Activated CD4-positive, alpha-beta T cell treated with anti-CD3 and anti-CD28 coated beads, Interleukin-2, amount 10 ng/mL, durations not matched to agents 7 days and 5 days (primary cell): ENCODE data around the gene CLN3. TPM values are rescaled to one million over a fixed set of nuclear protein-coding genes. Genes with fewer than 3 reads are reported as not detected.
"Not testable (repeated sequence)": the region's sequence is repeated elsewhere in the genome, so short reads cannot be mapped to it uniquely, and the experiment has no call there.

Experiments used
- CTCF ChIA-PET: fragments of 350-600 bp; sonication (Branson Sonifier 250); formaldehyde crosslinking; loops from one replicate; lab custom pipeline; 2021; ENCODE audit warnings: antibody characterized with exemption; lab: Charles Lee
- POLR2A ChIA-PET: fragments of 350-600 bp; sonication (Branson Sonifier 250); formaldehyde crosslinking; loops from one replicate; lab custom pipeline; 2021; ENCODE audit warnings: antibody characterized with exemption; lab: Charles Lee
- DNase-seq: peaks from one replicate; pipeline ENCODE4 v3.0.0-alpha.2; 2020
- H3K27ac Mint-ChIP-seq: one replicate; pipeline ENCODE4 v1.8.0; 2021; ENCODE audit warnings: mild to moderate bottlenecking, moderate library complexity, mixed read lengths
- H3K27me3 Mint-ChIP-seq: one replicate; pipeline ENCODE4 v1.8.0; 2021; ENCODE audit warnings: mixed read lengths
- H3K36me3 Mint-ChIP-seq: one replicate; pipeline ENCODE4 v1.8.0; 2021; ENCODE audit warnings: low read depth, mixed read lengths
- H3K4me1 Mint-ChIP-seq: one replicate; pipeline ENCODE4 v1.8.0; 2021; ENCODE audit warnings: mixed read lengths
- H3K4me3 Mint-ChIP-seq: one replicate; pipeline ENCODE4 v1.8.0; 2021; ENCODE audit warnings: mild to moderate bottlenecking, moderate library complexity, mixed read lengths
- H3K9me3 Mint-ChIP-seq: one replicate; pipeline ENCODE4 v1.8.0; 2021; ENCODE audit warnings: mixed read lengths
- total RNA-seq, 2 experiments: library from RNA; stranded (reverse); gene quantifications; one replicate each; pipeline ENCODE4 v1.2.3, GENCODE V29; 2021

Gene CLN3
- total RNA-seq, 2 experiments from 2014 or later: 53.4 to 58.4 TPM

- H3K27me3 Mint-ChIP-seq, POLR2A ChIA-PET, H3K36me3 Mint-ChIP-seq, DNase-seq, H3K27ac Mint-ChIP-seq, H3K9me3 Mint-ChIP-seq, H3K4me3 Mint-ChIP-seq, H3K4me1 Mint-ChIP-seq: not testable (repeated sequence)
- CTCF ChIA-PET: interaction anchor here (0.6 kb wide), 1 partner anchor 276 kb away, joined by 3 read pairs; no protein-coding TSS in a partner anchor
Observed at GRCh38 chr16:28527100-28527785, 35.4 kb upstream of the CLN3 start.

- Mint-ChIP-seq H3K27me3 (no peaks in the 10 kb centered on the region), H3K36me3 (no peaks in the 10 kb centered on the region), H3K4me1 (peaks cover 4% of the 10 kb centered on the region), H3K9me3 (no peaks in the 10 kb centered on the region), H3K27ac (no peak overlapping the region), H3K4me3 (no peak overlapping the region)
- CTCF ChIA-PET: interaction anchor here (0.8 to 0.9 kb wide), 2 partner anchors 9 to 68 kb away, joined by 3 to 4 read pairs; no protein-coding TSS in a partner anchor
- DNase-seq: no peak
- POLR2A ChIA-PET: interaction anchor here (1.2 kb wide), 1 partner anchor 38 kb away, joined by 3 read pairs; no protein-coding TSS in a partner anchor
Observed at GRCh38 chr16:28526201-28527099, 34.6 kb upstream of the CLN3 start.

DNA sequence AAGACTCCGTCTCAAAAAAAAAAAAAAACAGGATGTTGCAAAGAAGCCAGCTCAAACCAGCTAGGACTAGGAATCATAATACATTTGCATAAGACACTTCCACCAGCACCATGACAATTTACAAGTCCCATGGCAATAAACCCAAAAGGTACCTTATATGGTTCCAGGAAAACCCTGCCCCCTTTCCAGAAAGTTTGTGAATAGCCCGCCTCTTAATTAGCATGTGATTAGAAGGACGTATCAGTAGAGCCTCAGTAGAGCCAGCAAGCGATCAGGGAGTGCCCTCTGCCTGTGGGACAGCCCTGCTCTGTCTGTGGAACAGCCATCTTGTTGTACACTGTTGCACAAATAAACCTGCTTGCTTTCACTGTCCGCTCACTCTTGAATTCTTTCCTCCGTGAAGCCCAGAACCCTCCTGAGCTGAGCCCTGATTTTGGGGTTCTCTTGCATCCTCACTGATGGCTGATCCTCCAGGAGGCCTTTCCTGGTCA lies 32.9 kb upstream of the CLN3 start:
- Mint-ChIP-seq H3K27me3 (no peaks in the 10 kb centered on the region), H3K36me3 (no peaks in the 10 kb centered on the region), H3K27ac (no peak overlapping the region), H3K4me3 (no peak overlapping the region), H3K9me3 (no peaks in the 10 kb centered on the region), H3K4me1 (peaks cover 4% of the 10 kb centered on the region)
- ChIA-PET POLR2A (interaction anchor here (1.2 kb wide), 1 partner anchor 37 kb away, joined by 3 read pairs; no protein-coding TSS in a partner anchor), CTCF (interaction anchor here (0.6 to 1.4 kb wide), 2 partner anchors 8 to 31 kb away, joined by 3 read pairs; no protein-coding TSS in a partner anchor)
- DNase-seq: no peak

DNA sequence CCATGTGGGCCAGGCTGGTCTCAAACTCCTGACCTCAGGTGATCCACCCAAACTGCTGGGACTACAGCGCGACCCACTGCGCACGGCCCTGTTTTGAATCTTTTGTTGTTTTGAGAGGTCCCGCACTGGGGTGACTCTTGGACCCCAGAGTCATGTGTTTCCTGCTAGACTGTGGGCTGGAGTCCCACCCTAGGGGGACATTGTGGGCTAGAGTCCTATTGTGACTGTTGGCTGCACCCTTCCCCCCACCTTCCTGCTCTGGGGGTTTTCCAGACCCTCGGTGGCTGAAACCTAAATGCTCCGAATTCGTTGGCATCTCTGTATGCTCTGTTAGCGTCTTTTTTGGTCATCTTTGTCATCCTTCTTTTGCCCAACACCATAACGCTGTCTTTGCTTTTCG lies 30.9 kb upstream of the CLN3 start:
- no peaks in the 10 kb centered on the region for H3K36me3 Mint-ChIP-seq
- no peaks in the 10 kb centered on the region for H3K27me3 Mint-ChIP-seq
- ChIA-PET POLR2A (no interaction called here), CTCF (no interaction called here)
- H3K4me3 Mint-ChIP-seq: no peak overlapping the region
- peaks cover 4% of the 10 kb centered on the region for H3K4me1 Mint-ChIP-seq
- H3K9me3 Mint-ChIP-seq: no peaks in the 10 kb centered on the region
- no peak for DNase-seq
- no peak overlapping the region for H3K27ac Mint-ChIP-seq

DNA sequence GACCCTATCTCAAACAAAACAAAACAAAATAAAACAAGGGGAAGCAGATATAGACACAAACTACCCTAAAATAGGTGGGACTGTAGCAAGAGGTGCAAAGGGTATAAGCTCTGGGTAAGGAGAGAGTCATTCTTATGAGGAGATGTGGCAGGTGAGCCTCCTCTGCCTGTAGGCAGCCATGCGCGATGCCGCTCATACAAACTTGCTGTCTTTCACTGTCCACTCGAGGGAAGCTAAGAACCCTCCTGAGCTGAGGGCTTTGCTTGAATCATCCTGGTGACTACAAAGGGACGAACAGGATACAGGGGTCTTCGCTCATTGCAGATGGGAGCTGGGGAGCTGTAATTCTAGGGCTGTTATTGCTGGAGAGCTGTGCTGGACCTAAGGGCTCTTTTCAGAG lies 29.6 kb upstream of the CLN3 start:
- Mint-ChIP-seq H3K4me3 (no peak overlapping the region), H3K27me3 (no peaks in the 10 kb centered on the region), H3K27ac (no peak overlapping the region), H3K9me3 (no peaks in the 10 kb centered on the region), H3K4me1 (peaks cover 4% of the 10 kb centered on the region), H3K36me3 (no peaks in the 10 kb centered on the region)
- CTCF ChIA-PET: no interaction called here
- DNase-seq: no peak
- POLR2A ChIA-PET: no interaction called here

DNA sequence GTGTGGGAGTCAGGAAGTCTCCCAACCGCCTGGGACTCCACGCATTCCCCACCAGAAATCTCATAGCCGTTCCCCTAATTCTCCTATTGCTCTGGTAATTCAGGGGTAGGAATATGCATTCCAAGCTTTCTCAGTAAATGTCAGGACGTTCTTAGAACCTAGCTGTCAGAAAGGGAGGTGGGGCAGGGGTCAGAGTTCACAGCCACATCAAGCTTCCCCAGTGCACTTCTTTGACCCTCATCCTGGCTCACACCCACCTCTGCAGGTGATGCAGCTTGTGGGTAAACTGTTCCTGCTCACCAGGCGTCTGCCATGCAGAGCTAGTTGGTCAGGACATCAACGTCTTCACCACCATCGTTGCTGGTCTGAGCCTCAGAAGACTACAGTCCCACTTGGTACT lies 28.8 kb upstream of the CLN3 start:
- Mint-ChIP-seq H3K27me3 (no peaks in the 10 kb centered on the region), H3K9me3 (no peaks in the 10 kb centered on the region), H3K4me1 (peaks cover 4% of the 10 kb centered on the region), H3K4me3 (no peak overlapping the region), H3K27ac (no peak overlapping the region), H3K36me3 (no peaks in the 10 kb centered on the region)
- CTCF ChIA-PET: interaction anchor here (1.2 kb wide), 1 partner anchor 29 kb away, joined by 3 read pairs; the partner anchor contains the start of gene CLN3
- no peak for DNase-seq
- POLR2A ChIA-PET: no interaction called here

GRCh38 chr16:28514246-28514645 lies 22.4 kb upstream of the CLN3 start:
- Mint-ChIP-seq H3K4me1 (peaks cover 12% of the 10 kb centered on the region), H3K27me3 (peaks cover 2% of the 10 kb centered on the region), H3K9me3 (no peaks in the 10 kb centered on the region), H3K4me3 (no peak overlapping the region), H3K27ac (no peak overlapping the region), H3K36me3 (no peaks in the 10 kb centered on the region)
- POLR2A ChIA-PET: no interaction called here
- no peak for DNase-seq
- CTCF ChIA-PET: no interaction called here

GRCh38 chr16:28513484-28514181 lies 21.8 kb upstream of the CLN3 start:
- CTCF ChIA-PET: no interaction called here
- Mint-ChIP-seq H3K27me3 (peaks cover 2% of the 10 kb centered on the region), H3K27ac (no peak overlapping the region), H3K4me3 (no peak overlapping the region), H3K36me3 (no peaks in the 10 kb centered on the region), H3K9me3 (no peaks in the 10 kb centered on the region), H3K4me1 (peaks cover 12% of the 10 kb centered on the region)
- no peak for DNase-seq
- POLR2A ChIA-PET: no interaction called here

DNA sequence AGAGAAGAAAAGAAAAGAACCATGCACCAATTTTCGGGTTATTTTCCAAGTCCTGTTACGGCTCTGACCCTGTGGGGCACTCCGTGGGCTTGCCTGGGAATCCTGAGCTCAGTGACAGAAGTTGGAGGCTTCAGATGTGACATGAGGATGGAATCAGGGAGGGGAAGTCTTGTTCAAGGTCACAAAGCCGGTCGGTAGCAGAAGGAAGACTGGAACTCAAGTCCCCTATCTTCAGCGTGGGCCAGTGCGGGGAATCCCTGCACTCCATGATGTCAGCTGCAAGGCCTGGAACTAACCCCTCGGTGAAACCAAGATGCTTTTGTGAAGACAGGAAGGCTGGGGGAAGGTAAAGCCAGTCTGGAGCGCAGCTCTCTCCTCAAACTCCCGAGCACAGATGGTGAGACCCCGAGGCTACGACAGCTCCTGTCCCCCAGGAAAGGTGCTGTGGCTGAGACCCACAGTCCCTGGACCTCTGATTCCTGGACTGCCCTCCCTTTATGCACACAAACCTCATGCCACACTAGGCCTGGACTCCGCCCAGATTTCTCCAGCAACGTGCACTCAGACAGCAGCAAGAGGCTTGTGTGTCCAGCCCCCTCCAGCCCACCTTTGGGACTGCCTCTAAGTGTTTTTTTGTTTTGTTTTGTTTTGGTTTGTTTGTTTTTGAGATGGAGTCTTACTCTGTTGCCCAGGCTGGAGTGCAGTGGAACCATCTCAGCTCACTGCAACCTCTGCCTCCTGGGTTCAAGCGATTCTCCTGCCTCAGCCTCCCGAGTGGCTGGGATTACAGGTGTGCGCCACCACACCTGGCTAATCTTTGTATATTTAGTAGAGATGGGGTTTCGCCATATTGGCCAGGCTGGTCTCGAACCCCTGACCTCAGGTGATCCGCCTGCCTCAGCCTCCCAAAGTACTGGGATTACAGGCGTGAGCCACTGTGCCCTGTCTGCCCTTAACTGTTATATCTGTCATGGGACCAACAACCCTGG lies 20.2 kb upstream of the CLN3 start:
- Mint-ChIP-seq H3K27ac (peak overlapping the region; percentile 57), H3K27me3 (peaks cover 2% of the 10 kb centered on the region), H3K36me3 (no peaks in the 10 kb centered on the region), H3K4me3 (no peak overlapping the region), H3K9me3 (no peaks in the 10 kb centered on the region), H3K4me1 (peaks cover 25% of the 10 kb centered on the region)
- POLR2A ChIA-PET: no interaction called here
- CTCF ChIA-PET: interaction anchor here (0.6 kb wide), 1 partner anchor 20 kb away, joined by 4 read pairs; the partner anchor contains the start of gene CLN3
- DNase-seq: no peak

DNA sequence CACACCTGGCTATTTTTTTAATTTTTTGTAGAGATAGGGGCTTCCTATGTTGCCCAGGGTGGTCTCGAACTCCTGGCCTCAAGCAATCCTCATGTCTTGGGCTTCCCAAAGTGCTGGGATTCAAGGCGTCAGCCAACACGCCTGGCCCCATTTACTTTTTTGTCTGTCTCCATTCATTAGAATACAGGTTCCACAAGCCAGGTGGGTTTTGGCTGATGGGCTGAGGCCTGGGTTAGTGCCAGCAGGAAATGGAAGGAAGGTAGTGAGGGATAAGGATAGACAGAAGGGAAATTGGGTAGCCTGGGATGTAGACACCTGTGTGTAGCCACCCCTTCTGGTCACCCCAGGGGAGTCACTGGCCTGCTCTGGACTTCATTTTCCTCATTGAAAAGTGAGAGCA lies 19.2 kb upstream of the CLN3 start:
- H3K36me3 Mint-ChIP-seq: no peaks in the 10 kb centered on the region
- no peak for DNase-seq
- no peak overlapping the region for H3K4me3 Mint-ChIP-seq
- ChIA-PET POLR2A (no interaction called here), CTCF (interaction anchor here (0.6 kb wide), 1 partner anchor 19 kb away, joined by 4 read pairs; no protein-coding TSS in a partner anchor)
- no peaks in the 10 kb centered on the region for H3K9me3 Mint-ChIP-seq
- H3K27ac Mint-ChIP-seq: no peak overlapping the region
- peaks cover 29% of the 10 kb centered on the region for H3K4me1 Mint-ChIP-seq
- H3K27me3 Mint-ChIP-seq: peaks cover 2% of the 10 kb centered on the region

DNA sequence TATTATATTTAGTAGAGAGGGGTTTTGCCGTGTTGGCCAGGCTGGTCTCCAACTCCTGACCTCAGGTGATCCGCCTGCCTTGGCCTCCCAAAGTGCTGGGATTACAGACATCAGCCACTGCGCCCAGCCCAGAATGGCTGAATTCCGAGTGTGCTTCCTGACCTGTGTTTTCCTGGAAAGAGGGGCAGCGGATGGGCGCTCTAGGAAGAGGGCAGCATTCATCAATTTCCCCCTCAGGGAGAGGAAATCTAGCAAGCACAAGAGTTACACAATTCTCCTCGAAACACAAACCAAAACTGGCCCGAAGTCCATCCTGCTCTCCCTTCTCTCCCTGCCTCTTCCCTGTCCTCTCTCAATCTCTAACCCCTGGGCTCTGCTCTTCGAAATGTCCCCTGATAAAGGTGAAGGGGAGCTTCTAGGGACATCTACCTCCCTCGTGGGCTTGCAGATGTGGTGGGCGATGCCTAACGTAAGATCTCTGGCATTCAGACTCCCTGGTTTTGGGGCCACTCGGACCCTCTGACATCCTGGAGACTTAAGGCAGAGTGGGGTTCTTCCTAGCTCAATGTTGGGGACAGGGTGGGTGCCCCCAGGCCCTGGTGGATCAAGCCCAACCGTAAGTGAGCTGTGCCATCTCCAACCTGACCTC lies 13.7 kb upstream of the CLN3 start:
- H3K4me3 Mint-ChIP-seq: no peak overlapping the region
- peaks cover 2% of the 10 kb centered on the region for H3K27me3 Mint-ChIP-seq

More for the DNA sequence above, 13.7 kb upstream of the CLN3 start:
- no peak overlapping the region for H3K27ac Mint-ChIP-seq
- H3K9me3 Mint-ChIP-seq: no peaks in the 10 kb centered on the region
- CTCF ChIA-PET: interaction anchor here (0.9 to 1.3 kb wide), 3 partner anchors 9 to 29 kb away, joined by 3 to 4 read pairs (median 3); no protein-coding TSS in a partner anchor
- peaks cover 20% of the 10 kb centered on the region for H3K4me1 Mint-ChIP-seq
- DNase-seq: no peak
- POLR2A ChIA-PET: no interaction called here
- no peaks in the 10 kb centered on the region for H3K36me3 Mint-ChIP-seq
